ENCODE data around the gene PBXIP1.

DNA sequence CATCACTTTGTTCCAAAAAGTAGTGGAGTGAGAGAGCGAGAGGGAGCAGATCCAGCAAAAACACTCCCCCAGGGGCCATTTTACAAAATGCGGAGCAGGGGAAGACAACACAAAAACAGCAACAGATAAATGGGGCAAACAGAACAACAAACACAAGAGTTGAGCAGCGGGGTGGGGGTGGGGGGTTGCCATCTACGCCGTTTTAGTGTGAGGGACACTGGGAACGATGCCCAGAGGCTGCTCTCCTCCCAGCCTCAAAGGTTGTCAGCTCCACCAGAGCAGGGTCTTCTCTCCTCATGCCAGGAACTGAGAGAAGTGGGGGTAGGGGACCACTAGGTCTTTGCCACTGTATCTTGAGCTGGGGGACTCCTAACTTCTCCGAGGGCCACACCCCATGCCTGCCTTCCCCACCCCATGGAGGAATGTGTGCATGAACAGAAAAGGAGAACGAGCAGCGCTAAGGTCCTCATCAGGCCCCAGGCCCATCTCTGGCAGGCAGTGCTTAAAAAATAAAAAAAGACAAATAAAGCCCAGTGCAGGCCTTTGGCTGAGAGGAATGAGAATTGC lies 1.3 kb upstream of the PBXIP1 start:
- TF ChIP-seq, protein P1, sequence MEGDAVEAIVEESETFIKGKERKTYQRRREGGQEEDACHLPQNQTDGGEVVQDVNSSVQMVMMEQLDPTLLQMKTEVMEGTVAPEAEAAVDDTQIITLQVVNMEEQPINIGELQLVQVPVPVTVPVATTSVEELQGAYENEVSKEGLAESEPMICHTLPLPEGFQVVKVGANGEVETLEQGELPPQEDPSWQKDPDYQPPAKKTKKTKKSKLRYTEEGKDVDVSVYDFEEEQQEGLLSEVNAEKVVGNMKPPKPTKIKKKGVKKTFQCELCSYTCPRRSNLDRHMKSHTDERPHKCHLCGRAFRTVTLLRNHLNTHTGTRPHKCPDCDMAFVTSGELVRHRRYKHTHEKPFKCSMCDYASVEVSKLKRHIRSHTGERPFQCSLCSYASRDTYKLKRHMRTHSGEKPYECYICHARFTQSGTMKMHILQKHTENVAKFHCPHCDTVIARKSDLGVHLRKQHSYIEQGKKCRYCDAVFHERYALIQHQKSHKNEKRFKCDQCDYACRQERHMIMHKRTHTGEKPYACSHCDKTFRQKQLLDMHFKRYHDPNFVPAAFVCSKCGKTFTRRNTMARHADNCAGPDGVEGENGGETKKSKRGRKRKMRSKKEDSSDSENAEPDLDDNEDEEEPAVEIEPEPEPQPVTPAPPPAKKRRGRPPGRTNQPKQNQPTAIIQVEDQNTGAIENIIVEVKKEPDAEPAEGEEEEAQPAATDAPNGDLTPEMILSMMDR (IDR thresholded peaks at IDR 0.05; ENCODE audit: low read depth, low read length): no peak
- TF ChIP-seq EZH2phosphoT487 (IDR thresholded peaks at IDR 0.05; ENCODE audit: low read depth): no peak

All from OCI-LY3 (cell line).